NCI-H526 (cell line): Measurements from ENCODE around the gene B3GAT2.

ENCODE experiments used
- DNase-seq, 2 experiments: peaks; one replicate each; lab custom pipeline; 2025; lab: John Stamatoyannopoulos, UW

Gene B3GAT2

GRCh38 chr6:70841112-70841511, 115.7 kb downstream of the B3GAT2 start:
- DNase-seq, result no peak

GRCh38 chr6:70839286-70840266, 117.3 kb downstream of the B3GAT2 start:
- DNase-seq, result no peak

- no peak for DNase-seq
Observed at GRCh38 chr6:70838907-70839285, 118.0 kb downstream of the B3GAT2 start.

GRCh38 chr6:70834520-70834919, 122.3 kb downstream of the B3GAT2 start:
- no peak for DNase-seq

GRCh38 chr6:70831427-70831826, 125.4 kb downstream of the B3GAT2 start:
- DNase-seq, result no peak

- no peak for DNase-seq
Observed at GRCh38 chr6:70823651-70824050, 133.2 kb downstream of the B3GAT2 start.

- DNase-seq, result no peak
Observed at GRCh38 chr6:70821751-70822150, 135.1 kb downstream of the B3GAT2 start.

- DNase-seq, result no peak
Observed at GRCh38 chr6:70820778-70821177, 136.1 kb downstream of the B3GAT2 start.

- DNase-seq, result no peak
Observed at GRCh38 chr6:70819646-70820045, 137.2 kb downstream of the B3GAT2 start.

GRCh38 chr6:70813885-70814284, 143.0 kb downstream of the B3GAT2 start:
- no peak for DNase-seq

- DNase-seq, result no peak
Observed at GRCh38 chr6:70811788-70812187, 145.1 kb downstream of the B3GAT2 start.
